ENCODE data around the gene RAI14. TPM values are rescaled to one million over a fixed set of nuclear protein-coding genes. Genes with fewer than 3 reads are reported as not detected.

RAI14 gene
- total RNA-seq, 4 donors from 2014 or later = 1.1 to 3.6 (median 1.7) TPM

Other genes starting within 250 kb of the RAI14 start
- not detected for gene TTC23L, start 182.8 kb downstream of the RAI14 start, total RNA-seq